IPS-18c (cell line): ENCODE measurements around the gene ROM1.
"Not testable (repeated sequence)": the region's sequence is repeated elsewhere in the genome, so short reads cannot be mapped to it uniquely, and the experiment has no call there.

Source experiments
- H3K4me3 ChIP-seq: 2 replicates; pipeline ENCODE4 v1.7.0; 2013; ENCODE audit warnings: low read depth, mild to moderate bottlenecking, low read length, moderate library complexity; ENCODE audit not compliant: insufficient read depth
- H3K9me3 ChIP-seq: one replicate; pipeline ENCODE4 v1.6.1; 2013; ENCODE audit warnings: mild to moderate bottlenecking, low read length, moderate library complexity; ENCODE audit not compliant: control insufficient read depth, insufficient read depth

ROM1 gene

DNA sequence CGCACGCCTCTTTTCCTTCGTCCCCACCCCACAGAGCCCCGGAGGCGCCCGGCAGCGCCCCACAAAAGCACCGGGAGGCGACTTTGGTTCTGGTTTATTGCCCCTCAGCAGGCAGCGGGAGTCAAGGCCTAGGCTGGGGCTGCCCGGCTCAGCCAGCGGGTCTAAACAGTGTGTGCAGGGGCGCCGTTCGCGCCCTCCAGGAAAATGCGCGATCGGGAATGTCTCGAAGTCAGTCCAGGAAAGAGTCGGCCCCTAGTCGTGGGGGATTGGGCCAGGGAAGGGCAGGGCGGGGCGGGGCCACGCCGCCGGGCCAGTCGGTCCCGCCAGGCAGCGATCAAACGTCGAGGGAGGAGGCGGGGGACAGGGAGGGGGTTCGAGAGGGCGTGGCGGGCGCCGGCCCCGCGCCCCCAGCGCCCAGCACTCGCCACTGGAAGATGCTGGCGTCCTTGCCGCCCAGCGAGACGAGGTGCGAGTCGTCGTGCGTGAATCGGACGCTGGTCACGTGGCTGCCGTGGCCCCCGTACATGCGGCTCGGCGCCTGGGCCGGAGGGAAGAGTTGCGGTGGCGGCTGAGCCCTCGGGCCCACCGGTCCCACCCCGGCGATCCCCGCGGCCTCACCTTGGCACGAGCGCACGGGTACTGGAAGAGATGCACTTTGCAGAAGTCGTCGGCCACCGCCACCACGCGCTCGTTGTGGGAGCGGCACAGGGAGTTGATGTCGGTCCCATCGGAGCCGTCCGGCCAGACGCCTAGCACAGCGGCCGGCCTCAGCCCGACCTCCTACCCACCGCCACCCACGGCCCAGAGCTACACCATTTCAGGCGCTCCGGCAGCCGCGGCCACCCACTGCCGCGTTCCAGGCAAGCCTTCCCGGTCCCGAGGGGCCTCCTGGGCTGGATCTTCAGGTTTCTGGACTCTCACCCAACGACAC, 10.7 kb upstream of the ROM1 start:
- Histone ChIP-seq H3K4me3 (peak overlapping the region; percentile 85), H3K9me3 (no peaks in the 10 kb centered on the region)

DNA sequence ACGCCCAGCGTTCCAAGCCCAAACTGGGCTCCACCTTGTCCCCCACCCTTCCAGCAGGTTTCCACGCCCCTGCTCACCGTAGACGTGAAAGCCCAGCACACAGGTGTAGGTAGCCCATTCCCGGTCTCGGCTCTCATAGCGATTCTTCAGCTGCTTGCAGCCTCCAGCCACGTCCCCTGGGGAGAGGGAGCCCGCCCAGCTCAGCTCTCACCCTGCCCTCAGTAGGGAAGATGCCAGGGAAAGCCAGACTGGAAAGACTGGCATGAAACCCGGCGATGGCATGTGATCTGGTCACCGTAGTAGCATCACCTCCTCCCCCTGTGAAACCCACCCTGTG, 10.0 kb upstream of the ROM1 start:
- peak overlapping the region; percentile 85 for H3K4me3 ChIP-seq
- no peaks in the 10 kb centered on the region for H3K9me3 ChIP-seq

DNA sequence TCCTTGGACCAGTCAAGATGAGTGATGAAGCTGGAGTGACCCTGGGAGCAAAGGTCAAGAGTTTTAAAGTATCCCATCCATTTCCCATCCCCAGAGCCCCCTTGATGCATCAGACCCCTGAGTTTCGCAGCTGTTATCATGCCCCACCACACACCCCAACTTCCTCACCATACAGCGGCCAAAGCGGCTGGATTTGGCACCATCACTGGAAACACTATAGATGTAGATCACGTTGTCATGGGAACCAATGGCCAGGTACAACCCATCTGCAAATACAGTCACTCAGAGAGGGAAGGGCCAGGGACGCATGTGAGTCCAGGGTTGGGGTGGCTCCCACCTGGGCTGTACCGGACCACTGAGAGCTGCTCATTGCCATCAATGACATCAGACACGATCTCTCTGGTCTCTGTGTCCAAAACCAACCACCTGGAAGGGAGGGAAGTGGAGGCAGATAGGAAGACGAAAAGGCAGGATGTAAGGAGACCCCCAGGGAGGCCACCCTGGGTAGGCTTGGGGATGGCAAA, 9.2 kb upstream of the ROM1 start:
- H3K9me3 ChIP-seq = no peaks in the 10 kb centered on the region
- H3K4me3 ChIP-seq = no peak overlapping the region

DNA sequence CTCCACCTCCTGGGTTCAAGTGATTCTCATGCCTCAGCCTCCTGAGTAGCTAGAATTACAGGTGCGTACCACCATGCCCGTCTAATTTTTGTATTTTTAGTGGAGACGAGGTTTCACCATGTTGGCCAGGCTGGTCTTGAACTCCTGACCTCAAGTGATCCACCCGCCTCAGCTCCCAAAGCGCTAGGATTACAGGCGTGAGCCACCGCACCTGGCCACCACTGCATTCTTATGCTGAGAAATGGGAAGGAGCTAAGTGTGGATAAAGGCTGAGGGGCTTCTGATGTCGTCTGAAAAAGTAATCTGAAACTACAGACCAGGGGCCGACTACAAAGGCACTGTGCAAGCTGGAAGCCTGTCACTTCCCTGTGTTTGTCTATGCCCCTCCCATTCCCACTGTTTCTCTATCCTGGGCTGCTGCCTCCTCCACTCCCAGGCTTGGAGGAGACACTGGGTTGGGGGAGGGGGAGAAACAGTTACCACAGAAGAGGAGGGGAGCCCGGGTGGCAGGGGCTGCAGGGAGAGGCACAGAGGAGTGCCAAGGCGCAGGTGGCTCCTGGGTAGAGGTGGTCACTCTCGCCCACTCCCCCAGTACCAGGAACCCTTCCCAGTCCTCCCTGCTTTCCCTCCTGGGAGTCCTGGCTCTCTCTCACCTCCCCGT, 8.5 kb upstream of the ROM1 start:
- no peaks in the 10 kb centered on the region for H3K9me3 ChIP-seq
- no peak overlapping the region for H3K4me3 ChIP-seq

DNA sequence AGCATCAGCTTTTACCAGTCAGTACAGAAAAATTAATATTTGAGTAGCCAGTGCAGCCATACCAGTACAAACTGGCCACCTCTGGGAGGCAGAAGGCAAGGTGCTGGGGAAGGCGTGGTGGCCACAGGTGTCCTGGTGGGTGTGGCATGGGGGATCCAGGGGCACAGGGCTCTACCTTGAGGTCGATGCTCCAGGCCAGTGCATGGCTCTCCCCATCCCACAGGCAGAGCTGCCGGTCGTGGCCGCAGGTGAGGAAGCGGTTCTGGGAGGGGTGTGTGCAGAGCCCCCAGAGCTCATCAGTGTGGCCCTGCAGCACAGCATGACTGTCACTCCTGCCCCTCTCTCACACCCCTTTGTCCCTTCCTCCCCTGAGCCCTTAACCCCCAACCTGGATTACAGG, 7.6 kb upstream of the ROM1 start:
- no peak overlapping the region for H3K4me3 ChIP-seq
- H3K9me3 ChIP-seq = no peaks in the 10 kb centered on the region

DNA sequence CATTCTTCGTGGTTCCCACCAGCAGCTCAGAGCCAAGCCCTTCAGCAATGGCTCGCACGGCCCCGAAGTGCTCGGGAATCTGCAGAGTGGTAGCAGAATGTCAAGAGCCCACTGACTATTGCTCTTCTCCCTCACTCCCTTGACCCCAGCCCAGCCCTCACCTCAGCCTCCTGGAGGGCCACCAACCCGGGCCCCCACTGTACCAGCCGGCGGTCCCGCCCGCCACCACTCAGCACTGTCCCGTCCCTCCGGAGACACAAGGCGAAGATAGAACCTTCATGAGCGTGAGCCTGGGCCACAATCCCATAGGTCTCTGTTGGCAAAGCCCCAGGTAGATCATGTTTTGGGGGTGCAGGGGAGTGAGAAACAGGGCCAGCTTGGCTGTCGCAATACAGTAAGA, 7.2 kb upstream of the ROM1 start:
- Histone ChIP-seq H3K9me3 (no peaks in the 10 kb centered on the region), H3K4me3 (no peak overlapping the region)

DNA sequence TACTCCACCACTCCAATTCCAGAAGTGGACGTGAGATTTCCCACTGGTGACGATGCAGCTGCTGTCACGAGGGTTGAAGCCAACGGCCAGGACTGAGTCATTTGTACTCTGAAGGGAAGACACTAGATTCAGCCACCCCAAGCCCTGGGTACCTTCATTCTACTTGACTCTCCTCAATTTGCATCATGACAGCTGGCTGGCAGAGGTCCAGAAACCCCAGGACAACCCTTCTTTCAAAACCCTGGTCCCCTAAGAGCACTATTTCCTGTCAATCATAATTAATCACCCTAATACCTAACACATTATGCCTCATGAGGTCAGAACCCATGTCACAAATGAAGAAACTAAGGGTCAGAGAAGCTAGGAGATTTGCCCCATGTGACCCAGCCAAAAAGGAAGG, 5.3 kb upstream of the ROM1 start:
- Histone ChIP-seq H3K9me3 (no peaks in the 10 kb centered on the region), H3K4me3 (no peak overlapping the region)

DNA sequence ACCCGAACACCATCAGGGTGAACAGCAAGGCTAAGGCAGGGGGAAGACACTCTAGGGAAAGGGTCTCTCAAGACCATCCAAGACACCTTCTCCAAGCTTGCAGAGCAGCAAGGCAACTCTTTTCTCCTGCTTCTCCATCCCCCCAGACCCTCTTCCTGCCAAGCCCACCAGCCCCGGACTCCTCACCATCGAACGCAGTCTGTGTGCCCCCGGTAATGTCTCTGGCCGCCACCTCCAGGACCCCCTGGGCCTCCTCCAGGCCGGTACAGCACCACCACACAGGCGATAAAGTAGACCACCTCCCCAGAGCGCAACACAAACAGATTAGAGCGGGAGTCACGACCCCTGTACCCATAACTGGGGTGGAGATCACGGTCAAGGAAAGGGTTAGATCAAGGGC, 4.3 kb upstream of the ROM1 start:
- H3K9me3 ChIP-seq = no peaks in the 10 kb centered on the region
- H3K4me3 ChIP-seq = no peak overlapping the region

DNA sequence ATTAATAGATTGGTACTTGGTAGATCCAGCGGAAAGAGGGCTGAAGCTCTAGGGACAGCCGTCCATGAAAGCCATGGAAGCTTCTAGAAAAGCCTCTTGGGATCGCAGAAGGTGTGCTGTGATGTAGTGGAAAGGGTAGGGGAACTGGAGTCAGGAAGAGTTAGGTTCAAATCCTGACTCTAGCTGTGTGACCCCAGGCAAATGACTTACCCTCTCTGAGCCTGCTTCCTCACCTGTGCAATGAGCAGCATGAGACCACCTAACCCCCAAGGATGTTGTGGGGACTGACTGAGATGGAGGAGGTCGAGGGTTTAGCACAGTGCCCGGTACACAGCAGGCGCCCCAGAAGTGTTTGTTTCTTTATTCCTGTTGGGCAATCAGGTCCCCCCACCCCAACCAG, 2.7 kb upstream of the ROM1 start:
- Histone ChIP-seq H3K4me3 (no peak overlapping the region), H3K9me3 (no peaks in the 10 kb centered on the region)

DNA sequence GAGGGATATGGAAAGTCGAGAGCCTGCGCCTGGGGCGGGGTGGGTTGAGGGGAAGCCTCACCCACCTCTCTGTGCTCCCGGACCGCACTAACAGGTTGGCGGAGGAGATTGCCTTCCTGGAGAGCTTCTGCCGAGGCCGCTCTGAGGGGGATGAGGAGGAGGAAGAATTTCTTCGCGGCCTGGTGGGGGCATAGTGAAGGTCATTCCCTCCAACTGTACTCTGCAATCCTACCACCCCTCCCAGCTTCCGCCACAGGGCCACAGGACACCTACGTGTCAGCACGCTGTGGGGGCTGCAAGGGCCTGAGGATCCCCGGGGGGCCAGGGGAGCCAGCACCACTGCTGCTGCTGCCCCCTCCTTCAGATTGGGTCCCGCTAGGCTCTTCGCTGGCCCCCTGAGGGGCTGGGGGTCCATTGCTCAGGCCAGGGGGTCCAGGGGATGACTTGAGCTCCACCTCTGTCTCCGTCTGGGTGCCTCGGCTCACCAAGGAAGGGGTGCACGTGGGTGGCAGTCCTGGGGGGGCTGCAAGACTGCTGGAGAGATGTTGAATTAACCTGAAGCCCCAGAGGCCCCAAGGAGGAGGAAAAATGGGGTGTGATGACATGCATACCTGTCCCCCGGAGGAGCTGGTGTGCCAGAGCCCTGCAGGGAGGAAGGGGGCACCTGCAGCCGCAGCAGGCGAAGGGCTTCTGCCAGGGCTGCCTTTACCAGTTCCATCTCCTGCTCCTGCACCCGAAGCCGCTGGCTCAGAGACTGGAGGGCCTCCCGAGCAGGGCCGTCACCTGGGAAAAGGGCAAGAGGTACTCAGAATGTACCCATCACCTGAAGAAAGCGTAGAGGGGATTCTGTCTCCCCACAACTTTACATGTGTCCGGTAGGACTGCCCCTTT, 2.0 kb upstream of the ROM1 start:
- H3K4me3 ChIP-seq = peak overlapping the region; percentile 71; the same call in 1 of the 2 replicates

DNA sequence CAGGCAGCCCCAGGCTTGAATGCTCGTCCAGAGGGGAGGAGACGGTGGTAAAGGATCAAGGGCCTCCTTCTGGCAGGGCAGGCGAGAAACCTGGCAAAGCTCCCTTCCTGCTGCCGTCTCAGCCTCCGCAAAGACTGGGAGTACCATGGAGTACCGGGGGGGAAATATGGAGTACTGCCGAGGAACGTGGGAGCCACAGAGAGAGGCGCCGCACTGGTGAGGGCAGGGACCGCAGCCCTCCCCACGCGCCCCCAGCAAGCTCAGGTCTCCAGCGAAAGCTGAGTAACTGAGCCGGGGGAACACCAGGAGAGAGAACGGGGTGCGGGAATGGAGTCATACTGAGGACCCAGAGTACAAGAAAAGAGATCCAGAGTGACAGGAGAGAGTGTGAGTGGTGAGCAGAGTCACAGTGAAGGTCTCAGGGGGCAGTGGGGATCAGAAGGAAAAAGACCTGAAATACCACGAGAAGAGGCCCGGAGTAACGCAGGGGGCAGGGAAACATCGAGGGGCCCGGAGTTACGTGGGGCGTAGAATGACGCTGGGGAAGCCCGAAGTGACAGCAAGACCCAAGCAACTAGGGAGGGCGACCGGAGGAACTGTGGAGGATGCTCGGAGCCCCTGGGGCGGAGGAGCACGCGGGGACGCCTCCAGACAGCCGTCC, 1.2 kb upstream of the ROM1 start:
- H3K4me3 ChIP-seq = peak overlapping the region; percentile 71

More for the DNA sequence above, 2.0 kb upstream of the ROM1 start:
- no peaks in the 10 kb centered on the region for H3K9me3 ChIP-seq

DNA sequence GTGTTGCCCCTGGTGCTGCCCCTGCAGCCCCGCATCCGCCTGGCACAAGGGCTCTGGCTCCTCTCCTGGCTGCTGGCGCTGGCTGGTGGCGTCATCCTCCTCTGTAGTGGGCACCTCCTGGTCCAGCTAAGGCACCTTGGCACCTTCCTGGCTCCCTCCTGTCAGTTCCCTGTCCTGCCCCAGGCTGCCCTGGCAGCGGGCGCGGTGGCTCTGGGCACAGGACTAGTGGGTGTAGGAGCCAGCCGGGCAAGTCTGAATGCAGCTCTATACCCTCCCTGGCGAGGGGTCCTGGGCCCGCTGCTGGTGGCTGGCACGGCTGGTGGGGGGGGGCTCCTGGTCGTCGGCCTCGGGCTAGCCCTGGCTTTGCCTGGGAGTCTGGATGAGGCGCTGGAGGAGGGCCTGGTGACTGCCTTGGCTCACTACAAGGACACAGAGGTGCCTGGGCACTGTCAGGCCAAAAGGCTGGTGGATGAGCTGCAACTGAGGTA, 278 bp downstream of the ROM1 start:
- peak overlapping the region; percentile 38 for H3K4me3 ChIP-seq
- no peaks in the 10 kb centered on the region for H3K9me3 ChIP-seq

More for the DNA sequence above, 1.2 kb upstream of the ROM1 start:
- H3K9me3 ChIP-seq = no peaks in the 10 kb centered on the region

DNA sequence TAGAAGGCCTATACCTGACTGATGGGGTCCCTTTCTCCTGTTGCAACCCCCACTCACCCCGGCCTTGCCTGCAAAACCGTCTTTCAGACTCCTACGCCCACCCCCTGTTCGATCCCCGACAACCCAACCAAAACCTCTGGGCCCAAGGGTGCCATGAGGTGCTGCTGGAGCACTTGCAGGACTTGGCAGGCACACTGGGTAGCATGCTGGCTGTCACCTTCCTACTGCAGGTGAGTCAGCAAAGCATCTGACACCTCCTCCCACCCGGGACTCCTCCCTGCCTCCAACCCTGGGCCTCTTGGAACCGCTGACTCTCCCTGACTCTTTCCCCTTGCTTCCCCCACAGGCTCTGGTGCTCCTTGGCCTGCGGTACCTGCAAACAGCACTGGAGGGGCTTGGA, 1.2 kb downstream of the ROM1 start:
- H3K9me3 ChIP-seq = no peaks in the 10 kb centered on the region
- H3K4me3 ChIP-seq = no peak overlapping the region

DNA sequence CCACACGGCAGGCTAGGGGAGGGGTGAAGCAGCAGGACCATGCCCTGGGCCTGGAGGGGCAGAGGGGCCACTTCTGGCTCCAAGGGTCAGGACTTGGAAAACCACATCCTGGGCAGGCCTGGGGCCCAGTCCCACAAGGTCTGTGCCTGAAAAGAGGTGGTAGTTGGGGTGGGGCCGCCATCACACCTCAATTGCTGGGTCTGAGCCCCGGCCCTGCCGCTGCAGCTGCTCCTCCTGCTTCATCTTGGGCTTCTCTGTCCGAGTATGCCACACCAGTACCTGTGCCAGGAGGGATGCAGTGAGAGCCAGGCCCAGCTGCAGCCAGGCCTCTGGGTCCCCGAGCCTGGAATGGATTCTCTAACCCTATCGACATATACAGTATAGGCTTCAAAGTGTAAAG, 2.5 kb downstream of the ROM1 start:
- H3K4me3 ChIP-seq = no peak overlapping the region
- H3K9me3 ChIP-seq = no peaks in the 10 kb centered on the region

DNA sequence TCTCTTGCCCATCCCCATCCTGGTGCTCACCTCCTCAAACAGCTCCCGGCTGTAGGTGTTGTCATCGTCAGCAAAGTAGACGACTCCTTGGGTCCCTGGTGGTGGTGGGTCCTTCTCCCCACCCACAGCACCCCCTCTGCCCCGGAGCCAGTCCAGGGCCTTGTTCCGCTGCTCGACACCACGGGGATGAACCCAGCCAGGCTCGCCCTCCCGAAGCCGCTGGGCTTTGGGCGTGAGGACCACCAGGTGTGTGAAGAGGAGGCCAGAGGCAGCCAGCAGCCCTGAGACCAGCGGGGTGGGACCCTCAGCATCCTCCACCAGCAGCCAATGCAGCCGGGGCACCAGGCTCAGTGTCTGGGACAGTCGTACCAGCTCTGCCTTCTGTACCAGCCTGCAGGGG, 3.9 kb downstream of the ROM1 start:
- not testable (repeated sequence) for H3K9me3 ChIP-seq, H3K4me3 ChIP-seq

DNA sequence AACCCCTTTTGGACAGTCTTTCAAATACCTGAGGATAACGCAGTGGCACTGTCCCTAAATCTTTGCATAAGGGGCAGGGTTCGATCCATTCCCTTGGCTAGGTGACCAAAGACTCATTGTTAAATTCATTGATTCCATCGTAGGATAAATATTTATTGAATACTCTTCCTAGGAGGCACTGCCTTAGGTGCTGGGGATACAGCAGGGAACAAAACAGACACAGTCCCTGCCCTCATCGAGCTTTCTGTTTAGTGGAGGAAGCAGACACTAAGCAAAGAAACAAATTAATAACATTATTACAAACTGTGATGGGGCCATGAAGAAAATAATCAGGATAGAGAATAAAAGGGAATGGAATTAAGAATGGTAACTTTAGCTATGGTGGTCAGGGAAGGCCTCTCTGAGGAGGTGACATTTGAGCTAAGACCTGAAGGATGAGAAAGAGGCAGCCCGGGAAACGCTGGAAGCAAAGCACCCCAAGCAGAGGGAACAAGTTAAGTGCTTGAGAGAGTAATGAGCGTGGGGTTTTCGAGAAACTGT, 8.0 kb downstream of the ROM1 start:
- H3K9me3 ChIP-seq = no peaks in the 10 kb centered on the region
- H3K4me3 ChIP-seq = peak overlapping the region; percentile 93
